Measurements from ENCODE around the gene IL27RA.
A peak's percentile ranks its signal among the peaks of the same experiment; 100 is the strongest.

DNA sequence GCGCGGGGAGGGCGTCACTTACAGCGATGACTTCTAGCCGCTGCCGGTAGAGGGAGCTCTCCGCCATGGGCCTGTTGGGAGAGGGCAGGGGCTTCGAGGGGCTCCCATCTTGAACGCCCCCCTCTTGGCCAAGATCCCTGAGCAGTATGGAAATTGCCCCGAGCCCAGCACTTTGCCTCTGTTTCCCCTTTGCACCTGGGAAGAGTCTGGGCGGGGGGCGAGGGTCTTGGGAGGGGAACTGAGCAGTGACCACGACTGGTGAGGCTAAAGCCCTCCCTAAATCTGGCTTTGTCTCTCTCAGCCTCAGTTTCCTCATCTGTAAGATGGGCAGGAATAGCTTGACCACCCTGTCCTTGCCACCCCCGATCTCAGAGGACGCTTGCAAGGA, 27.5 kb downstream of the IL27RA start:
- TF ChIP-seq, protein P1, sequence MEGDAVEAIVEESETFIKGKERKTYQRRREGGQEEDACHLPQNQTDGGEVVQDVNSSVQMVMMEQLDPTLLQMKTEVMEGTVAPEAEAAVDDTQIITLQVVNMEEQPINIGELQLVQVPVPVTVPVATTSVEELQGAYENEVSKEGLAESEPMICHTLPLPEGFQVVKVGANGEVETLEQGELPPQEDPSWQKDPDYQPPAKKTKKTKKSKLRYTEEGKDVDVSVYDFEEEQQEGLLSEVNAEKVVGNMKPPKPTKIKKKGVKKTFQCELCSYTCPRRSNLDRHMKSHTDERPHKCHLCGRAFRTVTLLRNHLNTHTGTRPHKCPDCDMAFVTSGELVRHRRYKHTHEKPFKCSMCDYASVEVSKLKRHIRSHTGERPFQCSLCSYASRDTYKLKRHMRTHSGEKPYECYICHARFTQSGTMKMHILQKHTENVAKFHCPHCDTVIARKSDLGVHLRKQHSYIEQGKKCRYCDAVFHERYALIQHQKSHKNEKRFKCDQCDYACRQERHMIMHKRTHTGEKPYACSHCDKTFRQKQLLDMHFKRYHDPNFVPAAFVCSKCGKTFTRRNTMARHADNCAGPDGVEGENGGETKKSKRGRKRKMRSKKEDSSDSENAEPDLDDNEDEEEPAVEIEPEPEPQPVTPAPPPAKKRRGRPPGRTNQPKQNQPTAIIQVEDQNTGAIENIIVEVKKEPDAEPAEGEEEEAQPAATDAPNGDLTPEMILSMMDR (IDR thresholded peaks at IDR 0.05): peak; percentile 41 to 68 (median 57)
- TF ChIP-seq POLR2A (IDR thresholded peaks at IDR 0.05): no peak

Measured in heart left ventricle (tissue), 13 donors.